ENCODE data around the gene PCDHGC4.

PCDHGC4 gene

DNA sequence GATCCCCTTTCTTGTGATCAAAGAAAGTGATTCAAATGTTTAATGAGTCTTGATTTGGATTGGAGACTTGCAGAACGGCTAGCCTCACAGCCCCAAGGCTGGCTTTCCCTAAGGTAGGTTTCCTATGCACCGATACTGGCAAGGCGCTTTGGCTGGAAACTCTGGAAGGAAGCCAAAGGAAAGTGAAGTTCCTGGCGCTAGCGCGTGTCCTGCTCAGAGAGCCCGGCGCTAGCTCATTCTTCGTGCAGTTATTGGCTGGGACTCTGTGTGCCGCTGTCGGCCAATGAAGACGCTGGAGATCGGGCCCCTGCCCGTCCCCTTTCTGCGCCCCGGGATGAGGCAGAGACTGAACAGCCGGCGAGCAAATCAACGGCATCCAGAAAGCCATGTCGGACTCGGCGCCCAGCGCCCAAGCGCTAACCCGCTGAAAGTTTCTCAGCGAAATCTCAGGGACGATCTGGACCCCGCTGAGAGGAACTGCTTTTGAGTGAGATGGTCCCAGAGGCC, 9.2 kb upstream of the PCDHGC4 start, which contains the start of gene PCDHGC3:
Gene PCDHGC3 (plus strand): TSS at position 342 of the 507 bp plus-strand sequence. CDS start 151 bp downstream, at position 493.
- DNase-seq (ENCODE audit: low read depth): peak; percentile 97
- TF ChIP-seq, protein P1, sequence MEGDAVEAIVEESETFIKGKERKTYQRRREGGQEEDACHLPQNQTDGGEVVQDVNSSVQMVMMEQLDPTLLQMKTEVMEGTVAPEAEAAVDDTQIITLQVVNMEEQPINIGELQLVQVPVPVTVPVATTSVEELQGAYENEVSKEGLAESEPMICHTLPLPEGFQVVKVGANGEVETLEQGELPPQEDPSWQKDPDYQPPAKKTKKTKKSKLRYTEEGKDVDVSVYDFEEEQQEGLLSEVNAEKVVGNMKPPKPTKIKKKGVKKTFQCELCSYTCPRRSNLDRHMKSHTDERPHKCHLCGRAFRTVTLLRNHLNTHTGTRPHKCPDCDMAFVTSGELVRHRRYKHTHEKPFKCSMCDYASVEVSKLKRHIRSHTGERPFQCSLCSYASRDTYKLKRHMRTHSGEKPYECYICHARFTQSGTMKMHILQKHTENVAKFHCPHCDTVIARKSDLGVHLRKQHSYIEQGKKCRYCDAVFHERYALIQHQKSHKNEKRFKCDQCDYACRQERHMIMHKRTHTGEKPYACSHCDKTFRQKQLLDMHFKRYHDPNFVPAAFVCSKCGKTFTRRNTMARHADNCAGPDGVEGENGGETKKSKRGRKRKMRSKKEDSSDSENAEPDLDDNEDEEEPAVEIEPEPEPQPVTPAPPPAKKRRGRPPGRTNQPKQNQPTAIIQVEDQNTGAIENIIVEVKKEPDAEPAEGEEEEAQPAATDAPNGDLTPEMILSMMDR (IDR thresholded peaks at IDR 0.05; ENCODE audit: low read length, missing control alignments): no peak
- H3K4me3 ChIP-seq (replicated peaks; ENCODE audit: low read depth, low read length): peak within 1 kb of the TSS; percentile 74

DNA sequence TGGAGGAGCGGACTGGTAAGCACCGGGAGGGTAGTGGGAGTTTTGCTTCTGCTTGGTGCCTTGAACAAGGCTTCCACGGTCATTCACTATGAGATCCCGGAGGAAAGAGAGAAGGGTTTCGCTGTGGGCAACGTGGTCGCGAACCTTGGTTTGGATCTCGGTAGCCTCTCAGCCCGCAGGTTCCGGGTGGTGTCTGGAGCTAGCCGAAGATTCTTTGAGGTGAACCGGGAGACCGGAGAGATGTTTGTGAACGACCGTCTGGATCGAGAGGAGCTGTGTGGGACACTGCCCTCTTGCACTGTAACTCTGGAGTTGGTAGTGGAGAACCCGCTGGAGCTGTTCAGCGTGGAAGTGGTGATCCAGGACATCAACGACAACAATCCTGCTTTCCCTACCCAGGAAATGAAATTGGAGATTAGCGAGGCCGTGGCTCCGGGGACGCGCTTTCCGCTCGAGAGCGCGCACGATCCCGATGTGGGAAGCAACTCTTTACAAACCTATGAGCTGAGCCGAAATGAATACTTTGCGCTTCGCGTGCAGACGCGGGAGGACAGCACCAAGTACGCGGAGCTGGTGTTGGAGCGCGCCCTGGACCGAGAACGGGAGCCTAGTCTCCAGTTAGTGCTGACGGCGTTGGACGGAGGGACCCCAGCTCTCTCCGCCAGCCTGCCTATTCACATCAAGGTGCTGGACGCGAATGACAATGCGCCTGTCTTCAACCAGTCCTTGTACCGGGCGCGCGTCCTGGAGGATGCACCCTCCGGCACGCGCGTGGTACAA, 8.5 kb upstream of the PCDHGC4 start:
- H3K4me3 ChIP-seq (replicated peaks; ENCODE audit: low read depth, low read length): peak overlapping the region; percentile 74
- peak; percentile 82 for DNase-seq (ENCODE audit: low read depth)
- TF ChIP-seq, protein P1 (IDR thresholded peaks at IDR 0.05; ENCODE audit: low read length, missing control alignments): no peak

- TF ChIP-seq, protein P1 (IDR thresholded peaks at IDR 0.05; ENCODE audit: low read length, missing control alignments): no peak
- H3K4me3 ChIP-seq (replicated peaks; ENCODE audit: low read depth, low read length): peak overlapping the region; percentile 74
- no peak for DNase-seq (ENCODE audit: low read depth)
Measured at GRCh38 chr5:141477044-141477575, 7.7 kb upstream of the PCDHGC4 start.

DNA sequence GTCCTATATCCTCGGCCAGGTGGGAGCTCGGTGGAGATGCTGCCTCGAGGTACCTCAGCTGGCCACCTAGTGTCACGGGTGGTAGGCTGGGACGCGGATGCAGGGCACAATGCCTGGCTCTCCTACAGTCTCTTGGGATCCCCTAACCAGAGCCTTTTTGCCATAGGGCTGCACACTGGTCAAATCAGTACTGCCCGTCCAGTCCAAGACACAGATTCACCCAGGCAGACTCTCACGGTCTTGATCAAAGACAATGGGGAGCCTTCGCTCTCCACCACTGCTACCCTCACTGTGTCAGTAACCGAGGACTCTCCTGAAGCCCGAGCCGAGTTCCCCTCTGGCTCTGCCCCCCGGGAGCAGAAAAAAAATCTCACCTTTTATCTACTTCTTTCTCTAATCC, 7.0 kb upstream of the PCDHGC4 start:
- TF ChIP-seq, protein P1 (IDR thresholded peaks at IDR 0.05; ENCODE audit: low read length, missing control alignments): no peak
- DNase-seq (ENCODE audit: low read depth): peak; percentile 20
- H3K4me3 ChIP-seq (replicated peaks; ENCODE audit: low read depth, low read length): peak overlapping the region; percentile 74

DNA sequence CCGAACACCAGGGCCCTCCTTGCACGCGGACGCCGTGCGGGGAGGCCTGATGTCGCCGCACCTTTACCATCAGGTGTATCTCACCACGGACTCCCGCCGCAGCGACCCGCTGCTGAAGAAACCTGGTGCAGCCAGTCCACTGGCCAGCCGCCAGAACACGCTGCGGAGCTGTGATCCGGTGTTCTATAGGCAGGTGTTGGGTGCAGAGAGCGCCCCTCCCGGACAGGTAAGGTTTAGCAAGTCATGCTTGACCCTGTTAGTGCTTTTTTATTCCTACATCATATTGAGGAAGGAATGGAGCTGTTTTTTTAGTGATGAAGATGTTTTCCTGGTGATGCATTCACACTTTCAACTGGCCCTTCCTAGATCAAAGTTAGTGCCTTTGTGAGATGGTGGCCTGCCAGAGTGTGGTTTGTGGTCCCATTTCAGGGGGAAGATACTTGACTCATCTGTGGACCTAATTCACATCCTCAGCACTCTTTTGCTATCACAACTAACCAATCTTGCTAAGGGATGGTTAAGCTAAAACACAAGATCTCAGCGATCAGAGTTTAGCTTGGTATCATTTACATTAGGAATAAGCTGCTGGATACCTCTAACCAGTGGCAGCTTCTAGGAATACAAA, 6.4 kb upstream of the PCDHGC4 start:
- DNase-seq (ENCODE audit: low read depth): no peak
- TF ChIP-seq, protein P1 (IDR thresholded peaks at IDR 0.05; ENCODE audit: low read length, missing control alignments): peak; percentile 20
- peak overlapping the region; percentile 74 for H3K4me3 ChIP-seq (replicated peaks; ENCODE audit: low read depth, low read length)

DNA sequence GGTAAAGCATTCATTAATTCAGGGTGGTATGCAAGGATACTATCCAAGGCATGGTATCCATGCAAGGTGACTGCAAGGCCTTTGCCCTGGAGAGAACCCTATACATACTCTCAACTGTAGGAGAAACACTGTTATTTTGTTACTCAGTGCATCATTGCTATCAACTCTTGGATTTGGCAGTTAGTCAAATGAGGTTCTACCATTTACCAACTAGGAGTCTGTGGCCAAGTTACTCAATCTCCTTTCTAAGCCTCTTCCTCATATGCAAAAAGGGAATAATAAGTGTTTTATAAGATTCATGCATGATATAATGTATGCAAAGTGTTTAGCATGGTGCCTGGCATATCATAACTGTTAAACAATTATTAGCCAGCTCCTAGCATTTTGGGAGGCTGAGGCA, 5.1 kb upstream of the PCDHGC4 start:
- H3K4me3 ChIP-seq (replicated peaks; ENCODE audit: low read depth, low read length): no peak overlapping the region
- DNase-seq (ENCODE audit: low read depth): peak; percentile 50
- TF ChIP-seq, protein P1 (IDR thresholded peaks at IDR 0.05; ENCODE audit: low read length, missing control alignments): no peak

Measured in fibroblast of pulmonary artery (primary cell).